Lower leg skin (tissue), 3 donors: ENCODE data around the gene IFRD2.

Experiments
- CTCF ChIP-seq, 3 donors: fragments of 450-650 bp; IDR thresholded peaks; one replicate each; pipeline ENCODE4 v1.5.1; 2016; ENCODE audit warnings: antibody characterized with exemption in 3 of 3, mild to moderate bottlenecking in 3 of 3, moderate library complexity in 2 of 3
- POLR2A ChIP-seq, 2 donors: fragments of 450-650 bp; IDR thresholded peaks; one replicate each; pipeline ENCODE4 v1.6.1; 2016 to 2017; ENCODE audit warnings: antibody characterized with exemption in 2 of 2, mild to moderate bottlenecking in 1 of 2, moderate library complexity in 1 of 2

- TF ChIP-seq CTCF (IDR thresholded peaks at IDR 0.05) (no peak), POLR2A (IDR thresholded peaks at IDR 0.05) (no peak)
These were observed 15.5 kb downstream of the IFRD2 start for GRCh38 chr3:50276762-50277101.
